ENCODE data around the gene ERBB4.

DNA sequence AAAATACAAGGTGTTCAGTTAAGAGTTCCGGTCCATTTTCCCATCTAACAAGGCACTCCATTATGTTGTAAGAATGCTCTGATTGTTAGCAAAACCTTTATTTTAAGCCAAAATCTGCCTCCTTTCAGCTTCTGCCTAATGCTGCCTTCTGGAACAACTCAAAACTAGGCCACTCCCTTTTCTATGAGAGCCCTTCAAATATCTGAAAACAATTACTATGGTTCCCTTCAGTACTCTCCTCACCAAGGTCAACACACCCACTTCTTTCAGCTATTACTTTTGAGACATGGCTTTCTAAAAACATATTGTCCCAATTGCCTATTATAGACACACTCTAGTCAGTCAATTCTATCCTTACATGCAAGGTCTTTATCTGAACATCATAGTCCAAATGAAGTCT, 429.4 kb downstream of the ERBB4 start:
- TF ChIP-seq POLR2A (IDR thresholded peaks at IDR 0.05) (no peak), EP300 (IDR thresholded peaks at IDR 0.05) (no peak), POLR2AphosphoS5 (IDR thresholded peaks at IDR 0.05) (no peak)
- TF ChIP-seq, protein P1, sequence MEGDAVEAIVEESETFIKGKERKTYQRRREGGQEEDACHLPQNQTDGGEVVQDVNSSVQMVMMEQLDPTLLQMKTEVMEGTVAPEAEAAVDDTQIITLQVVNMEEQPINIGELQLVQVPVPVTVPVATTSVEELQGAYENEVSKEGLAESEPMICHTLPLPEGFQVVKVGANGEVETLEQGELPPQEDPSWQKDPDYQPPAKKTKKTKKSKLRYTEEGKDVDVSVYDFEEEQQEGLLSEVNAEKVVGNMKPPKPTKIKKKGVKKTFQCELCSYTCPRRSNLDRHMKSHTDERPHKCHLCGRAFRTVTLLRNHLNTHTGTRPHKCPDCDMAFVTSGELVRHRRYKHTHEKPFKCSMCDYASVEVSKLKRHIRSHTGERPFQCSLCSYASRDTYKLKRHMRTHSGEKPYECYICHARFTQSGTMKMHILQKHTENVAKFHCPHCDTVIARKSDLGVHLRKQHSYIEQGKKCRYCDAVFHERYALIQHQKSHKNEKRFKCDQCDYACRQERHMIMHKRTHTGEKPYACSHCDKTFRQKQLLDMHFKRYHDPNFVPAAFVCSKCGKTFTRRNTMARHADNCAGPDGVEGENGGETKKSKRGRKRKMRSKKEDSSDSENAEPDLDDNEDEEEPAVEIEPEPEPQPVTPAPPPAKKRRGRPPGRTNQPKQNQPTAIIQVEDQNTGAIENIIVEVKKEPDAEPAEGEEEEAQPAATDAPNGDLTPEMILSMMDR (IDR thresholded peaks at IDR 0.05), result no peak
